HepG2 (cell line): ENCODE results near the gene SLIT1. TPM values are rescaled to one million over a fixed set of nuclear protein-coding genes. Genes with fewer than 3 reads are reported as not detected.
A peak's percentile ranks its signal among the peaks of the same experiment; 100 is the strongest.

ENCODE experiments used
- ATAC-seq: fragments of 200-7000 bp; cut with Tn5 transposase; 3 replicates; pipeline ENCODE4 v1.9.1; 2020; ENCODE audit warnings: mild to moderate bottlenecking, moderate library complexity
- BruUV-seq: library from RNA; stranded (reverse); fragments of 400-500 nt; replicated peaks from 2 replicates; lab custom pipeline; 2021; lab: Mats Ljungman, UMichigan
- CTCF ChIA-PET: fragments of 300-600 bp; formaldehyde crosslinking; extraction: SDS; loops from one replicate; lab custom pipeline; 2021; ENCODE audit warnings: low total read pairs, inconsistent platforms, low intra/inter-chr PET ratio; lab: Yijun Ruan, JAX
- POLR2A ChIA-PET: fragments of 350-600 bp; sonication (Branson Sonifier 250); formaldehyde crosslinking; loops from one replicate; lab custom pipeline; 2020; ENCODE audit warnings: antibody characterized with exemption, inconsistent platforms; lab: Yijun Ruan, JAX
- DNase-seq: peaks from one replicate; pipeline ENCODE4 v3.0.0-alpha.2; 2015; ENCODE audit warnings: low spot score
- FAIRE-seq: peaks from 3 replicates; lab custom pipeline; 2011; peaks lifted over from hg19 to GRCh38; lab: Jason Lieb, UNC
- H2AFZ ChIP-seq: one replicate; pipeline ENCODE4 v1.6.1; 2011; ENCODE audit warnings: low read length, inconsistent platforms
- H3K27ac ChIP-seq: fragments of 300-600 bp; 3 replicates; pipeline ENCODE4 v1.8.0; 2011; ENCODE audit warnings: mixed run types, mild to moderate bottlenecking, mixed read lengths, low read length, inconsistent platforms; ENCODE audit not compliant: insufficient read depth; ENCODE audit errors: extremely low read length
- H3K27me3 ChIP-seq, 2 experiments: fragments of 200-600 bp in 1 of 2; 2 replicates in 1 of 2; 3 replicates in 1 of 2; pipeline versions ENCODE4 v1.6.0 to v1.8.0; 2011; ENCODE audit warnings: low read length in 2 of 2, mild to moderate bottlenecking in 2 of 2, moderate library complexity in 2 of 2, inconsistent platforms in 1 of 2; ENCODE audit not compliant: insufficient read depth in 2 of 2, control insufficient read depth in 1 of 2
- H3K36me3 ChIP-seq, 2 experiments: fragments of 200-600 bp in 1 of 2; replicated peaks in 1 of 2; 2 replicates in 1 of 2; 3 replicates in 1 of 2; pipeline versions ENCODE4 v1.5.1 to v1.8.0; 2011; ENCODE audit warnings: low read length in 2 of 2, inconsistent platforms in 1 of 2; ENCODE audit not compliant: insufficient read depth in 2 of 2, control insufficient read depth in 1 of 2
- H3K4me1 ChIP-seq: 2 replicates; pipeline ENCODE4 v1.5.1; 2012; ENCODE audit warnings: low read length, inconsistent platforms; ENCODE audit not compliant: insufficient read depth
- H3K4me2 ChIP-seq: 2 replicates; pipeline ENCODE4 v1.6.0; 2011; ENCODE audit warnings: low read depth, low read length, inconsistent platforms
- H3K4me3 ChIP-seq, 3 experiments: fragments of 200-600 bp in 1 of 3; sonication (generic), shearing (Covaris generic) in 1 of 3; replicated peaks in 1 of 3; 2 replicates each; pipeline ENCODE4 v1.5.1; 2011 to 2016; ENCODE audit warnings: low read length in 3 of 3, inconsistent platforms in 2 of 3, low read depth in 2 of 3, mild to moderate bottlenecking in 2 of 3, control low read depth in 1 of 3, mixed read lengths in 1 of 3; ENCODE audit not compliant: insufficient read depth in 1 of 3
- H3K79me2 ChIP-seq: one replicate; pipeline ENCODE4 v1.6.1; 2011; ENCODE audit warnings: low read length, inconsistent platforms; ENCODE audit not compliant: insufficient read depth
- H3K9ac ChIP-seq: 2 replicates; pipeline ENCODE4 v1.6.0; 2011; ENCODE audit warnings: mild to moderate bottlenecking, low read depth, low read length, inconsistent platforms; ENCODE audit not compliant: insufficient read depth
- H3K9me3 ChIP-seq: 2 replicates; pipeline ENCODE4 v1.5.1; 2012; ENCODE audit warnings: mild to moderate bottlenecking, low read length
- H4K20me1 ChIP-seq: 2 replicates; pipeline ENCODE4 v1.6.0; 2011; ENCODE audit warnings: inconsistent platforms, mild to moderate bottlenecking, low read length, moderate library complexity; ENCODE audit not compliant: insufficient read depth
- AKAP8 ChIP-seq: sonication (generic); formaldehyde crosslinking; IDR thresholded peaks from 2 replicates; pipeline ENCODE4 v1.5.1; 2020; ENCODE audit warnings: mild to moderate bottlenecking, missing genetic modification reagents
- ATF7 ChIP-seq, 2 experiments: fragments of 450-650 bp in 1 of 2; sonication (generic) in 1 of 2; formaldehyde crosslinking in 1 of 2; IDR thresholded peaks; 2 replicates each; pipeline versions ENCODE4 v1.4.0 to v1.6.1; 2016 to 2020; ENCODE audit warnings: antibody characterized with exemption in 1 of 2, mild to moderate bottlenecking in 1 of 2, missing genetic modification reagents in 1 of 2
- HOXA7 ChIP-seq: sonication (generic); formaldehyde crosslinking; IDR thresholded peaks from 2 replicates; pipeline ENCODE4 v1.8.1; 2022; ENCODE audit warnings: mild to moderate bottlenecking, missing genetic modification reagents, moderate library complexity
- JUN ChIP-seq: sonication (generic); formaldehyde crosslinking; IDR thresholded peaks from 2 replicates; pipeline ENCODE4 v1.4.0; 2020; ENCODE audit warnings: mild to moderate bottlenecking, missing genetic modification reagents
- THYN1 ChIP-seq: sonication (generic); formaldehyde crosslinking; IDR thresholded peaks from 2 replicates; pipeline ENCODE4 v1.8.1; 2023; ENCODE audit warnings: low read depth, mild to moderate bottlenecking, moderate library complexity, missing genetic modification reagents, borderline replicate concordance
- ZNF329 ChIP-seq: sonication (generic); formaldehyde crosslinking; IDR thresholded peaks from 2 replicates; pipeline ENCODE4 v1.9.0; 2021; ENCODE audit warnings: low read depth, mild to moderate bottlenecking, missing genetic modification reagents
- WGBS: methylation state at CpG from one replicate; pipeline ENCODE4 v1.1.6; 2017; ENCODE audit warnings: low lambda C conversion rate; 5-methylcytosine and 5-hydroxymethylcytosine counted together
- in situ Hi-C: cut with HindIII; loops from 2 replicates; pipeline ENCODE4 v1.10.0; 2017; ENCODE audit warnings: low pct_unique_long_range_greater_than_20kb; ENCODE audit not compliant: extremely low pct_ligation_motif_present
- intact Hi-C: fragments of 100-400 bp; cut with micrococcal nuclease; formaldehyde crosslinking; loops from one replicate; pipeline ENCODE4 v1.10.0; 2022; ENCODE audit not compliant: unreplicated experiment
- polyA plus RNA-seq, 8 experiments: library from polyadenylated mRNA; depleted of rRNA in 3 of 8; stranded (reverse) in 7 of 8; unstranded in 1 of 8; fragments of >200 nt; fragmentation: Illumina TruSeq in 4 of 8; extraction: Trizol in 4 of 8; gene quantifications; 2 replicates each; pipeline versions ENCODE4 v1.2.1 to v1.2.3, GENCODE V29; 2011 to 2016; ENCODE audit warnings: low read depth in 4 of 8, missing spikeins in 1 of 8, mixed read lengths in 1 of 8; ENCODE audit not compliant: insufficient read depth in 1 of 8
- total RNA-seq, 5 experiments: library from RNA; depleted of rRNA; stranded (reverse); fragments of >200 nt; fragmentation: Illumina TruSeq; extraction: Trizol; gene quantifications; 2 replicates each; pipeline ENCODE4 v1.2.3, GENCODE V29; 2016; ENCODE audit warnings: low read depth in 1 of 5
- TF ChIP-seq, protein P1 (sequence below): sonication (generic); formaldehyde crosslinking; IDR thresholded peaks from 2 replicates; pipeline ENCODE4 v1.4.0; 2020; ENCODE audit warnings: missing genetic modification reagents
- TF ChIP-seq, protein P2 (sequence below): sonication (generic); formaldehyde crosslinking; IDR thresholded peaks from one replicate; pipeline ENCODE4 v1.5.1; 2020; ENCODE audit warnings: mild to moderate bottlenecking, missing genetic modification reagents; ENCODE audit errors: not compliant biosample characterization

SLIT1 gene
- total and polyA plus RNA-seq, 2 of the 13 experiments (the other 11 are each of a cell fraction or from before 2014, with no cell fraction given): 0.09 to 0.33 TPM

DNA sequence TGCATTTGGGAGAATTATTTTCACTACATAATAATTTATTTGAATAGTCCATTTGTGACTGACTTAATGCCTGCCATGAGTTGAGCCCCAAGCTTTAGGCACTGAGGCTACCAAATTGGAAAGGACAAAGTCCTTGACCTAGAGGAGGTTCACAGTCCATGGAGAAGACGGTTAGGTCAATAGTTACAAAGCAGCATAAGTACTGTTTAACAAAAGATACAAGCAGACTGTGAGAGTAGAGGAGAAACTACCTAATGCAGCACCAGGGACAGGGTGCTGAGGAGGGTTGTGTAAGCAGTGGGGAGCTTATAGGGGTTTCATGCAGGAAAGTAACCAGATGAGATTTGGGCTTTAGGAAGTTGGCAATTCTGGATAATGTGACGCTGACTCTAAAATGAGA is 214.4 kb downstream of the SLIT1 start (continued):
- TF ChIP-seq, protein P1, sequence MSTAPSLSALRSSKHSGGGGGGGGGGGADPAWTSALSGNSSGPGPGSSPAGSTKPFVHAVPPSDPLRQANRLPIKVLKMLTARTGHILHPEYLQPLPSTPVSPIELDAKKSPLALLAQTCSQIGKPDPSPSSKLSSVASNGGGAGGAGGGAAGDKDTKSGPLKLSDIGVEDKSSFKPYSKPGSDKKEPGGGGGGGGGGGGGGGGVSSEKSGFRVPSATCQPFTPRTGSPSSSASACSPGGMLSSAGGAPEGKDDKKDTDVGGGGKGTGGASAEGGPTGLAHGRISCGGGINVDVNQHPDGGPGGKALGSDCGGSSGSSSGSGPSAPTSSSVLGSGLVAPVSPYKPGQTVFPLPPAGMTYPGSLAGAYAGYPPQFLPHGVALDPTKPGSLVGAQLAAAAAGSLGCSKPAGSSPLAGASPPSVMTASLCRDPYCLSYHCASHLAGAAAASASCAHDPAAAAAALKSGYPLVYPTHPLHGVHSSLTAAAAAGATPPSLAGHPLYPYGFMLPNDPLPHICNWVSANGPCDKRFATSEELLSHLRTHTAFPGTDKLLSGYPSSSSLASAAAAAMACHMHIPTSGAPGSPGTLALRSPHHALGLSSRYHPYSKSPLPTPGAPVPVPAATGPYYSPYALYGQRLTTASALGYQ (CRISPR knock-in tag): peak; percentile 27; the same call in 1 of the 2 replicates
- TF ChIP-seq HOXA7 (CRISPR knock-in tag): no peak

DNA sequence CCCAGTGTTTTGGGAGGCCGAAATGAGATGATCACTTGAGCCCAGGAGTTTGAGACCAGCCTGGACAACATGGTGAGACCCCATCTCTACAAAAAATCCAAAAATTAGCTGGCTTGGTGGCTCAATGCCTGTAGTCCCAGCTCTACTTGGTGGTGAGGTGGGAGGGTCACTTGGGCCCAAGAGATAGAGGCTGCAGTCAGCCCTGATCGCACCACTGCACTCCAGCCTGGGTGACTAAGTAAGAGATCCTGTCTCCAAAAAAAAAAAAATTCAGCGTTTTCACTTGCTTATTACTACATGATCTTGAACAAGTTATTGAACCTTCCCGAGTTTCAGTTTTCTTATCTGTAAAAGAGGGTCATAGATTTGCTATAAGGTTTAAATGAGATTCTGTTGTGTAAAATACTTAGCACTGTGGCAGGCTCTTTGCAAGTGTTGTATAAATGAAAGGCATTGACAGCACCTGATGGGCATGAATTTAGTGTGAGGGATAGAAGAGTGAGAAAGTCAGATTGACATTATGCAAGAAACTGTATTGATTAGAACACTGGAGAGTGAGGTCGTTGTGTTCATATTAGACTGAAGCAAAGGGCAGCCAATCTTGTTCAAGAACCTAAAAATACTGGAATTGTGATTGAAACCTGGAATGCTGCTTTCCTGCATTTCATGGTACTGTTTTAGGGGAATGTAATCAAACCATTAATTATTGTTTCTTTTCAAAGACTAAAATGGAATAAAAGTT is 216.9 kb downstream of the SLIT1 start:
- FAIRE-seq (no peak), ATAC-seq (peak; percentile 16; the same call in 1 of the 3 replicates), DNase-seq (no peak)
- Histone ChIP-seq H4K20me1 (no peaks in the 10 kb centered on the region), H3K27me3 (no peaks in the 10 kb centered on the region), H3K79me2 (no peaks in the 10 kb centered on the region), H3K9ac (no peak overlapping the region), H3K9me3 (no peaks in the 10 kb centered on the region), H2AFZ (no peak overlapping the region), H3K4me2 (no peak overlapping the region), H3K27ac (no peak overlapping the region), H3K36me3 (no peaks in the 10 kb centered on the region), H3K4me1 (peaks cover 46% of the 10 kb centered on the region), H3K4me3 (no peak overlapping the region)
- intact Hi-C loops (loop anchor here (5.0 kb wide), 1 partner anchor 267 kb away; no protein-coding TSS in a partner anchor), in situ Hi-C loops (no loop called here)
- POLR2A ChIA-PET: no interaction called here
- BruUV-seq: no TSS peak
- CTCF ChIA-PET: no interaction called here
- WGBS: 82% methylated on average over 5 of the region's 5 CpGs
- TF ChIP-seq THYN1: no peak
- no peak for TF ChIP-seq ZNF329
- TF ChIP-seq JUN (CRISPR knock-in tag): no peak
- TF ChIP-seq AKAP8 (CRISPR knock-in tag): no peak
- TF ChIP-seq ATF7 (IDR thresholded peaks at IDR 0.05): peak; percentile 30; the same call in 1 of the 2 replicates
- no peak for TF ChIP-seq ATF7 (CRISPR knock-in tag; IDR thresholded peaks at IDR 0.05)
- TF ChIP-seq, protein P2, sequence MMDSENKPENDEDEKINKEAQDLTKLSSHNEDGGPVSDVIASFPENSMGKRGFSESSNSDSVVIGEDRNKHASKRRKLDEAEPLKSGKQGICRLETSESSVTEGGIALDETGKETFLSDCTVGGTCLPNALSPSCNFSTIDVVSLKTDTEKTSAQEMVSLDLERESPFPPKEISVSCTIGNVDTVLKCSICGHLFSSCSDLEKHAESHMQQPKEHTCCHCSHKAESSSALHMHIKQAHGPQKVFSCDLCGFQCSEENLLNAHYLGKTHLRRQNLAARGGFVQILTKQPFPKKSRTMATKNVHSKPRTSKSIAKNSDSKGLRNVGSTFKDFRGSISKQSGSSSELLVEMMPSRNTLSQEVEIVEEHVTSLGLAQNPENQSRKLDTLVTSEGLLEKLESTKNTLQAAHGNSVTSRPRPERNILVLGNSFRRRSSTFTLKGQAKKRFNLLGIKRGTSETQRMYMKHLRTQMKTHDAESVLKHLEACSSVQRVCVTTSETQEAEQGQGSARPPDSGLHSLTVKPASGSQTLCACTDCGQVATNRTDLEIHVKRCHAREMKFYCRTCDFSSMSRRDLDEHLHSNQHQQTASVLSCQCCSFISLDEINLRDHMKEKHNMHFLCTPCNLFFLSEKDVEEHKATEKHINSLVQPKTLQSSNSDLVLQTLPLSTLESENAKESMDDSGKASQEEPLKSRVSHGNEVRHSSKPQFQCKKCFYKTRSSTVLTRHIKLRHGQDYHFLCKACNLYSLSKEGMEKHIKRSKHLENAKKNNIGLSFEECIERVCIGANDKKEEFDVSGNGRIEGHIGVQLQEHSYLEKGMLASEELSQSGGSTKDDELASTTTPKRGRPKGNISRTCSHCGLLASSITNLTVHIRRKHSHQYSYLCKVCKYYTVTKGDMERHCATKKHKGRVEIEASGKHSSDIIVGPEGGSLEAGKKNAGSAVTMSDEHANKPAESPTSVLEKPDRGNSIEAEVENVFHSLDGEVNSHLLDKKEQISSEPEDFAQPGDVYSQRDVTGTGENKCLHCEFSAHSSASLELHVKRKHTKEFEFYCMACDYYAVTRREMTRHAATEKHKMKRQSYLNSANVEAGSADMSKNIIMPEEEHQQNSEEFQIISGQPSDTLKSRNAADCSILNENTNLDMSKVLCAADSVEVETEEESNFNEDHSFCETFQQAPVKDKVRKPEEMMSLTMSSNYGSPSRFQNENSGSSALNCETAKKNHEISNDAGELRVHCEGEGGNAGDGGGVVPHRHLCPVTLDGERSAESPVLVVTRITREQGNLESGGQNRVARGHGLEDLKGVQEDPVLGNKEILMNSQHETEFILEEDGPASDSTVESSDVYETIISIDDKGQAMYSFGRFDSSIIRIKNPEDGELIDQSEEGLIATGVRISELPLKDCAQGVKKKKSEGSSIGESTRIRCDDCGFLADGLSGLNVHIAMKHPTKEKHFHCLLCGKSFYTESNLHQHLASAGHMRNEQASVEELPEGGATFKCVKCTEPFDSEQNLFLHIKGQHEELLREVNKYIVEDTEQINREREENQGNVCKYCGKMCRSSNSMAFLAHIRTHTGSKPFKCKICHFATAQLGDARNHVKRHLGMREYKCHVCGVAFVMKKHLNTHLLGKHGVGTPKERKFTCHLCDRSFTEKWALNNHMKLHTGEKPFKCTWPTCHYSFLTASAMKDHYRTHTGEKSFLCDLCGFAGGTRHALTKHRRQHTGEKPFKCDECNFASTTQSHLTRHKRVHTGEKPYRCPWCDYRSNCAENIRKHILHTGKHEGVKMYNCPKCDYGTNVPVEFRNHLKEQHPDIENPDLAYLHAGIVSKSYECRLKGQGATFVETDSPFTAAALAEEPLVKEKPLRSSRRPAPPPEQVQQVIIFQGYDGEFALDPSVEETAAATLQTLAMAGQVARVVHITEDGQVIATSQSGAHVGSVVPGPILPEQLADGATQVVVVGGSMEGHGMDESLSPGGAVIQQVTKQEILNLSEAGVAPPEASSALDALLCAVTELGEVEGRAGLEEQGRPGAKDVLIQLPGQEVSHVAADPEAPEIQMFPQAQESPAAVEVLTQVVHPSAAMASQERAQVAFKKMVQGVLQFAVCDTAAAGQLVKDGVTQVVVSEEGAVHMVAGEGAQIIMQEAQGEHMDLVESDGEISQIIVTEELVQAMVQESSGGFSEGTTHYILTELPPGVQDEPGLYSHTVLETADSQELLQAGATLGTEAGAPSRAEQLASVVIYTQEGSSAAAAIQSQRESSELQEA (CRISPR knock-in tag): no peak
